Activated T-cell treated with anti-CD3 and anti-CD28 coated beads for 24 hours (primary cell): ENCODE measurements around the gene ZNF234.
"Not testable (repeated sequence)": the region's sequence is repeated elsewhere in the genome, so short reads cannot be mapped to it uniquely, and the experiment has no call there.

ENCODE experiments used
- DNase-seq: peaks from one replicate; pipeline ENCODE4 v3.0.0-alpha.2; 2020; ENCODE audit warnings: low read depth

ZNF234 gene

GRCh38 chr19:44141191-44142058 lies at the start of gene ZNF234:
TSS of gene ZNF234 (plus strand) at chr19:44141554. CDS start at chr19:44144633, 3,079 bp downstream.
- DNase-seq: peak; percentile 65

GRCh38 chr19:44092108-44092507 lies 49.2 kb upstream of the ZNF234 start:
- no peak for DNase-seq

GRCh38 chr19:44093931-44094765 lies 47.2 kb upstream of the ZNF234 start, which contains the start of gene ZNF224:
TSS of gene ZNF224 (plus strand) at chr19:44094361. CDS start at chr19:44097874, 3,513 bp downstream.
- DNase-seq: peak; percentile 78

- DNase-seq: no peak
These were observed 33.6 kb upstream of the ZNF234 start for GRCh38 chr19:44107751-44108150.

GRCh38 chr19:44109458-44109857 lies 31.9 kb upstream of the ZNF234 start:
- DNase-seq: no peak

- no peak for DNase-seq
These were observed 29.4 kb upstream of the ZNF234 start for GRCh38 chr19:44111910-44112463.

GRCh38 chr19:44112802-44113137 lies 28.6 kb upstream of the ZNF234 start:
- no peak for DNase-seq

- peak; percentile 84 for DNase-seq
These were observed 28.1 kb upstream of the ZNF234 start, which contains the start of gene ZNF225 for GRCh38 chr19:44113138-44113783. TSS of gene ZNF225 (plus strand) at chr19:44113399. CDS start at chr19:44115828, 2,429 bp downstream.

- DNase-seq: no peak
These were observed 27.5 kb upstream of the ZNF234 start for GRCh38 chr19:44113784-44114390.

- not testable (repeated sequence) for DNase-seq
These were observed 20.2 kb upstream of the ZNF234 start for GRCh38 chr19:44121162-44121561.

- DNase-seq: no peak
These were observed 9.4 kb upstream of the ZNF234 start for GRCh38 chr19:44131955-44132354.

- DNase-seq: no peak
These were observed 692 bp downstream of the ZNF234 start for GRCh38 chr19:44142059-44142433.

- DNase-seq: no peak
These were observed 8.4 kb downstream of the ZNF234 start for GRCh38 chr19:44149776-44150175.

- no peak for DNase-seq
These were observed 10.1 kb downstream of the ZNF234 start for GRCh38 chr19:44151491-44151890.

GRCh38 chr19:44156475-44156874 lies 15.1 kb downstream of the ZNF234 start:
- no peak for DNase-seq

GRCh38 chr19:44163789-44164188 lies 22.4 kb downstream of the ZNF234 start:
- no peak for DNase-seq

- DNase-seq: no peak
These were observed 22.9 kb downstream of the ZNF234 start for GRCh38 chr19:44164327-44164672.

- peak; percentile 77 for DNase-seq
These were observed 23.5 kb downstream of the ZNF234 start, which contains the start of gene ZNF226 for GRCh38 chr19:44164673-44165512. TSS of gene ZNF226 (plus strand) at chr19:44165100. CDS start at chr19:44170081, 4,981 bp downstream.

- DNase-seq: not testable (repeated sequence)
These were observed 29.3 kb downstream of the ZNF234 start for GRCh38 chr19:44170660-44171059.

GRCh38 chr19:44176590-44176989 lies 35.2 kb downstream of the ZNF234 start:
- no peak for DNase-seq

- DNase-seq: no peak
These were observed 39.6 kb downstream of the ZNF234 start for GRCh38 chr19:44180968-44181367.
